GM12878 (cell line): ENCODE measurements around the gene DSG2. TPM values are rescaled to one million over a fixed set of nuclear protein-coding genes. Genes with fewer than 3 reads are reported as not detected.

Source experiments
- ATAC-seq: fragments of 200-7000 bp; cut with Tn5 transposase; 3 replicates; pipeline ENCODE4 v1.9.1; 2020; ENCODE audit warnings: mild to moderate bottlenecking, moderate library complexity
- BruUV-seq: library from RNA; stranded (reverse); fragments of 400-500 nt; replicated peaks from 2 replicates; lab custom pipeline; 2021; lab: Mats Ljungman, UMichigan
- CTCF ChIA-PET: fragments of 300-600 bp; sonication (Branson Sonifier 250); formaldehyde crosslinking; extraction: SDS; loops from one replicate; lab custom pipeline; 2021; ENCODE audit warnings: inconsistent platforms; lab: Yijun Ruan, JAX
- POLR2A ChIA-PET: fragments of 350-600 bp; formaldehyde crosslinking; extraction: SDS; loops from one replicate; lab custom pipeline; 2021; ENCODE audit warnings: inconsistent platforms; lab: Charles Lee
- RAD21 ChIA-PET: fragments of 300-600 bp; sonication (Branson Sonifier 250); formaldehyde crosslinking; loops from one replicate; lab custom pipeline; 2023; ENCODE audit warnings: antibody characterized with exemption; ENCODE audit not compliant: unreplicated experiment; lab: Charles Lee
- SMC1A ChIA-PET: fragments of 300-600 bp; sonication (Branson Sonifier 250); formaldehyde crosslinking; loops from one replicate; lab custom pipeline; 2023; ENCODE audit not compliant: unreplicated experiment, uncharacterized antibody; lab: Charles Lee
- DNase-seq: peaks from one replicate; pipeline ENCODE4 v3.0.0-alpha.2; 2011; ENCODE audit warnings: low read depth, low spot score
- FAIRE-seq: peaks from 3 replicates; lab custom pipeline; 2011; peaks lifted over from hg19 to GRCh38; lab: Jason Lieb, UNC
- H2AFZ ChIP-seq: 2 replicates; pipeline ENCODE4 v1.6.0; 2011; ENCODE audit warnings: low read depth, low read length, control low read depth; ENCODE audit not compliant: control insufficient read depth
- H3K27ac ChIP-seq: 2 replicates; pipeline ENCODE4 v1.5.1; 2011; ENCODE audit warnings: control low read depth; ENCODE audit not compliant: control insufficient read depth, insufficient read depth
- H3K27me3 ChIP-seq, 2 experiments: replicated peaks in 1 of 2; 2 replicates each; pipeline versions ENCODE4 v1.6.0 to v1.6.1; 2011; ENCODE audit warnings: low read length in 1 of 2; ENCODE audit not compliant: control insufficient read depth in 2 of 2, insufficient read depth in 2 of 2
- H3K36me3 ChIP-seq, 2 experiments: 2 replicates each; pipeline ENCODE4 v1.5.1; 2011; ENCODE audit warnings: low read length in 1 of 2; ENCODE audit not compliant: control insufficient read depth in 2 of 2, insufficient read depth in 2 of 2
- H3K4me1 ChIP-seq: 2 replicates; pipeline ENCODE4 v1.6.1; 2011; ENCODE audit warnings: mild to moderate bottlenecking, low read length, moderate library complexity, mixed read lengths; ENCODE audit not compliant: control insufficient read depth, insufficient read depth
- H3K4me2 ChIP-seq: 2 replicates; pipeline ENCODE4 v1.6.0; 2011; ENCODE audit warnings: control low read depth; ENCODE audit not compliant: control insufficient read depth, insufficient read depth
- H3K4me3 ChIP-seq: fragments of 200-600 bp; sonication (generic); 2 replicates; pipeline ENCODE4 v1.5.1; 2016
- H3K79me2 ChIP-seq: 2 replicates; pipeline ENCODE4 v1.6.0; 2011; ENCODE audit warnings: low read length; ENCODE audit not compliant: control insufficient read depth, insufficient read depth
- H3K9ac ChIP-seq: 2 replicates; pipeline ENCODE4 v1.8.0; 2011; ENCODE audit warnings: low read length, control low read depth, mixed read lengths; ENCODE audit not compliant: control insufficient read depth, insufficient read depth
- H3K9me3 ChIP-seq: replicated peaks from 3 replicates; pipeline ENCODE4 v1.5.1; 2011; ENCODE audit warnings: mild to moderate bottlenecking, low read length; ENCODE audit not compliant: control insufficient read depth, insufficient read depth
- H4K20me1 ChIP-seq: 2 replicates; pipeline ENCODE4 v1.6.0; 2011; ENCODE audit not compliant: control insufficient read depth, insufficient read depth
- CBX3 ChIP-seq: fragments of 200-600 bp; sonication (generic); IDR thresholded peaks from 2 replicates; pipeline ENCODE4 v1.6.1; 2016; ENCODE audit warnings: low read depth, borderline replicate concordance
- GABPA ChIP-seq: IDR thresholded peaks from 2 replicates; pipeline ENCODE4 v1.6.1; 2014; ENCODE audit warnings: antibody characterized with exemption, low read depth, mild to moderate bottlenecking, inconsistent platforms
- KDM1A ChIP-seq: fragments of 200-600 bp; sonication (generic); IDR thresholded peaks from 2 replicates; pipeline ENCODE4 v1.6.1; 2016; ENCODE audit warnings: borderline replicate concordance
- RCOR1 ChIP-seq: conservative IDR thresholded peaks from 2 replicates; pipeline ENCODE4 v1.6.1; 2012; ENCODE audit warnings: low read depth, low read length, improper control_type of control experiment
- RELA ChIP-seq: fragments of 450-650 bp; IDR thresholded peaks from 2 replicates; pipeline ENCODE4 v1.8.0; 2014; ENCODE audit warnings: borderline replicate concordance; ENCODE audit not compliant: partially characterized antibody
- SREBF2 ChIP-seq: IDR thresholded peaks from 2 replicates; pipeline ENCODE4 v1.6.1; 2012; ENCODE audit warnings: mild to moderate bottlenecking, low read length
- TAF1 ChIP-seq: IDR thresholded peaks from 2 replicates; pipeline ENCODE4 v1.6.1; 2011; ENCODE audit warnings: mild to moderate bottlenecking, low read depth, low read length, borderline replicate concordance
- ZNF207 ChIP-seq: fragments of 450-650 bp; IDR thresholded peaks from 2 replicates; pipeline ENCODE4 v1.6.1; 2014; ENCODE audit warnings: antibody characterized with exemption, mild to moderate bottlenecking, borderline replicate concordance
- ZSCAN29 ChIP-seq: fragments of 450-650 bp; IDR thresholded peaks from 2 replicates; pipeline ENCODE4 v1.6.1; 2017; ENCODE audit warnings: mild to moderate bottlenecking, moderate library complexity
- WGBS: methylation state at CpG from one replicate; pipeline ENCODE4 v1.1.6; 2016; ENCODE audit warnings: low lambda C conversion rate; ENCODE audit not compliant: insufficient replicate concordance, insufficient coverage; ENCODE audit errors: missing lambda C conversion rate; 5-methylcytosine and 5-hydroxymethylcytosine counted together
- in situ Hi-C: fragments of 300-500 bp; cut with MboI; formaldehyde crosslinking; loops from 9 replicates; pipeline ENCODE4 v1.14.3; 2018; ENCODE audit warnings: mixed read lengths
- intact Hi-C: fragments of 100-400 bp; cut with micrococcal nuclease; formaldehyde crosslinking; loops from one replicate; pipeline ENCODE4 v1.14.2; 2022; ENCODE audit not compliant: unreplicated experiment
- polyA plus RNA-seq, 11 experiments: library from polyadenylated mRNA; depleted of rRNA in 4 of 11; unstranded in 6 of 11; stranded (reverse) in 5 of 11; fragments of >200 nt; fragmentation: Nextera tagmentation in 4 of 11; fragmentation: Illumina TruSeq in 1 of 11; extraction: Ambion mirVana in 4 of 11; extraction: Trizol in 1 of 11; gene quantifications; 1 replicate in 1 of 11; 2 replicates in 10 of 11; pipeline versions ENCODE4 v1.2.1 to v1.2.3, GENCODE V29; 2011 to 2016; ENCODE audit warnings: inconsistent platforms in 2 of 11, missing spikeins in 2 of 11, low read depth in 1 of 11
- total RNA-seq, 4 experiments: library from RNA; depleted of rRNA in 3 of 4; stranded (reverse); fragments of >200 nt in 3 of 4; fragmentation: Illumina TruSeq in 1 of 4; extraction: Trizol in 1 of 4; gene quantifications; 2 replicates each; pipeline versions ENCODE4 v1.2.1 to v1.2.3, GENCODE V29; 2013 to 2021
- TF ChIP-seq, protein P1 (sequence below): IDR thresholded peaks from 2 replicates; pipeline ENCODE4 v1.6.1; 2012; ENCODE audit warnings: low read depth, low read length, improper control_type of control experiment
- TF ChIP-seq, protein P2 (sequence below): IDR thresholded peaks from 2 replicates; pipeline ENCODE4 v1.6.1; 2011; ENCODE audit warnings: mild to moderate bottlenecking, low read depth, low read length, moderate library complexity; ENCODE audit not compliant: insufficient replicate concordance
- TF ChIP-seq, protein P3 (sequence below): fragments of 450-650 bp; IDR thresholded peaks from 2 replicates; pipeline ENCODE4 v1.6.1; 2016; ENCODE audit warnings: mild to moderate bottlenecking
- TF ChIP-seq, protein P4 (sequence below): IDR thresholded peaks from 2 replicates; pipeline ENCODE4 v1.6.1; 2012; ENCODE audit warnings: low read depth, low read length, improper control_type of control experiment

DSG2 gene
- total and polyA plus RNA-seq, 10 of the 15 experiments (the other 5 are each of a cell fraction or from before 2014, with no cell fraction given) = 11.7 to 46.2 (median 28.0) TPM

DNA sequence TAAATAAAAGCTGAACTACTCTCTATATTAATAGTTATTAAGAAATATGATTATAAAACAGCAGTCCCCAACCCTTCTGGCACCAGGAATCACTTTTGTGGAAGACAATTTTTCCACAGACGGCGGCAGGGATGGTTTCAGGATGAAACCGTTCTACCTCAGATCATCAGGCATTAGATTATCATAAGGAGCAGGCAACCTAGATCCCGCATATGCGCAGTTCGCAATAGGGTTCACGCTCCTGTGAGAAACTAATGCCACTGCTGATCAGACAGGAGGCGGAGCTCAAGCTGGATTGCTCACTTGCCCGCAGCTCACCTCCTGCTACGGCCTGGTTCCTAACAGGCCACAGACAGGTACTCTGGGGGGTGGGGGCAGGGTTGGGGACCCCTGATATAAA lies 19.3 kb upstream of the DSG2 start:
- in situ Hi-C loops = no loop called here
- no peak overlapping the region for H3K27ac ChIP-seq
- no peak overlapping the region for H3K4me2 ChIP-seq
- no peak overlapping the region for H3K9ac ChIP-seq
- no peak overlapping the region for H2AFZ ChIP-seq
- ChIA-PET RAD21 (no interaction called here), POLR2A (no interaction called here), CTCF (interaction anchor here (0.9 to 1.3 kb wide), 2 partner anchors 15 to 40 kb away, joined by 3 to 4 read pairs; no protein-coding TSS in a partner anchor), SMC1A (no interaction called here)
- H3K79me2 ChIP-seq = no peaks in the 10 kb centered on the region
- DNase-seq = no peak
- H3K4me1 ChIP-seq = no peaks in the 10 kb centered on the region
- H3K36me3 ChIP-seq = no peaks in the 10 kb centered on the region
- H3K9me3 ChIP-seq = no peaks in the 10 kb centered on the region
- ATAC-seq = no peak
- intact Hi-C loops = no loop called here
- 37% methylated on average over 10 of the region's 10 CpGs for WGBS
- TF ChIP-seq RELA = no peak
- no peak for TF ChIP-seq GABPA
- TF ChIP-seq, protein P1, sequence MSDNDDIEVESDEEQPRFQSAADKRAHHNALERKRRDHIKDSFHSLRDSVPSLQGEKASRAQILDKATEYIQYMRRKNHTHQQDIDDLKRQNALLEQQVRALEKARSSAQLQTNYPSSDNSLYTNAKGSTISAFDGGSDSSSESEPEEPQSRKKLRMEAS = no peak
- no peak for TF ChIP-seq RCOR1
- no peak for TF ChIP-seq CBX3
- no peak for TF ChIP-seq ZSCAN29
- TF ChIP-seq, protein P2, sequence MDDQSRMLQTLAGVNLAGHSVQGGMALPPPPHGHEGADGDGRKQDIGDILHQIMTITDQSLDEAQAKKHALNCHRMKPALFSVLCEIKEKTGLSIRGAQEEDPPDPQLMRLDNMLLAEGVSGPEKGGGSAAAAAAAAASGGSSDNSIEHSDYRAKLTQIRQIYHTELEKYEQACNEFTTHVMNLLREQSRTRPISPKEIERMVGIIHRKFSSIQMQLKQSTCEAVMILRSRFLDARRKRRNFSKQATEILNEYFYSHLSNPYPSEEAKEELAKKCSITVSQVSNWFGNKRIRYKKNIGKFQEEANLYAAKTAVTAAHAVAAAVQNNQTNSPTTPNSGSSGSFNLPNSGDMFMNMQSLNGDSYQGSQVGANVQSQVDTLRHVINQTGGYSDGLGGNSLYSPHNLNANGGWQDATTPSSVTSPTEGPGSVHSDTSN = no peak
- TF ChIP-seq TAF1 = no peak
- TF ChIP-seq, protein P3, sequence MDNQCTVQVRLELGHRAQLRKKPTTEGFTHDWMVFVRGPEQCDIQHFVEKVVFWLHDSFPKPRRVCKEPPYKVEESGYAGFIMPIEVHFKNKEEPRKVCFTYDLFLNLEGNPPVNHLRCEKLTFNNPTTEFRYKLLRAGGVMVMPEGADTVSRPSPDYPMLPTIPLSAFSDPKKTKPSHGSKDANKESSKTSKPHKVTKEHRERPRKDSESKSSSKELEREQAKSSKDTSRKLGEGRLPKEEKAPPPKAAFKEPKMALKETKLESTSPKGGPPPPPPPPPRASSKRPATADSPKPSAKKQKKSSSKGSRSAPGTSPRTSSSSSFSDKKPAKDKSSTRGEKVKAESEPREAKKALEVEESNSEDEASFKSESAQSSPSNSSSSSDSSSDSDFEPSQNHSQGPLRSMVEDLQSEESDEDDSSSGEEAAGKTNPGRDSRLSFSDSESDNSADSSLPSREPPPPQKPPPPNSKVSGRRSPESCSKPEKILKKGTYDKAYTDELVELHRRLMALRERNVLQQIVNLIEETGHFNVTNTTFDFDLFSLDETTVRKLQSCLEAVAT = no peak
- no peak for TF ChIP-seq SREBF2
- TF ChIP-seq, protein P4, sequence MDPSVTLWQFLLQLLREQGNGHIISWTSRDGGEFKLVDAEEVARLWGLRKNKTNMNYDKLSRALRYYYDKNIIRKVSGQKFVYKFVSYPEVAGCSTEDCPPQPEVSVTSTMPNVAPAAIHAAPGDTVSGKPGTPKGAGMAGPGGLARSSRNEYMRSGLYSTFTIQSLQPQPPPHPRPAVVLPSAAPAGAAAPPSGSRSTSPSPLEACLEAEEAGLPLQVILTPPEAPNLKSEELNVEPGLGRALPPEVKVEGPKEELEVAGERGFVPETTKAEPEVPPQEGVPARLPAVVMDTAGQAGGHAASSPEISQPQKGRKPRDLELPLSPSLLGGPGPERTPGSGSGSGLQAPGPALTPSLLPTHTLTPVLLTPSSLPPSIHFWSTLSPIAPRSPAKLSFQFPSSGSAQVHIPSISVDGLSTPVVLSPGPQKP = no peak
- no peak for TF ChIP-seq ZNF207
- no peak for TF ChIP-seq KDM1A
- TF ChIP-seq, all 136 proteins: peak for 0
- Histone ChIP-seq H3K4me3 (no peak overlapping the region), H3K27me3 (no peaks in the 10 kb centered on the region; a peak in 1 of 4 replicates), H4K20me1 (no peaks in the 10 kb centered on the region)
- FAIRE-seq = no peak
- no TSS peak for BruUV-seq
